Measurements from ENCODE around the gene ACSF3. TPM values are rescaled to one million over a fixed set of nuclear protein-coding genes. Genes with fewer than 3 reads are reported as not detected.

Gene ACSF3
- total RNA-seq, 1 donor from 2014 or later: 14.5 TPM

DNA sequence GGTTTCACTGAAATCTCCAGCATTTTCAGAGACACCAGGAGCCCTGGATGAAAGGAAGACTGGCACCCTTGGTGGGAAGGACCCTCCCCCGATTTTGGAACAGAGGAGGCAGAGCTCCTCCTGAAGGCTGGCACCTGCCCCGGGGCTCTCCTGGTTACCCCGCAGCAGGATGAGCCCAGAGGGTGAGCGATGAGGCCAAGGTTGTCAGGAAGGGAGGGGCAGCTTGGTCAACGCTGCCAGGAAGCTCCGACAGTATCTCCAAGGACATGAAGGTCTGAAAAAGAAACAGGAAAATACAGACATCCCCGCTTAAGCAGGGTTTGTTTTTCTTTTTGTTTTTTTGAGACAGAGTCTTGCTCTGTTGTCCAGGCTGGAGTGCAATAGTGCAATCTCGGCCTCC lies 15.5 kb upstream of the ACSF3 start:
- no peak for DNase-seq (ENCODE audit: low spot score)
- H4K20me1 ChIP-seq (ENCODE audit: low read depth): no peaks in the 10 kb centered on the region
- H3F3A ChIP-seq (ENCODE audit: low read depth): peaks cover 28% of the 10 kb centered on the region
- Mint-ChIP-seq H3K4me1 (no peaks in the 10 kb centered on the region), H3K27ac (no peak overlapping the region), H3K9me3 (peaks cover 13% of the 10 kb centered on the region), H3K36me3 (no peaks in the 10 kb centered on the region), H3K27me3 (ENCODE audit: insufficient read depth, low read depth) (peaks cover 16% of the 10 kb centered on the region), H3K4me3 (no peak overlapping the region)
- no peak overlapping the region for H3K27ac ChIP-seq
- H3K27me3 ChIP-seq: no peaks in the 10 kb centered on the region
- no peaks in the 10 kb centered on the region for H3K9me3 ChIP-seq (ENCODE audit: low read depth)
- H3K4me2 ChIP-seq: no peak overlapping the region
- TF ChIP-seq EZH2phosphoT487 (IDR thresholded peaks at IDR 0.05) (no peak), EZH2 (IDR thresholded peaks at IDR 0.05) (no peak), CTCF (IDR thresholded peaks at IDR 0.05) (no peak)
- H3K9ac ChIP-seq: no peak overlapping the region
- no peak overlapping the region for H3K4me3 ChIP-seq
- no peaks in the 10 kb centered on the region for H3K79me2 ChIP-seq (ENCODE audit: low read depth)
- H3K4me1 ChIP-seq: no peaks in the 10 kb centered on the region
- H2AFZ ChIP-seq (replicated peaks): no peak overlapping the region
- H3K36me3 ChIP-seq: no peaks in the 10 kb centered on the region

- no peaks in the 10 kb centered on the region for H3K27me3 ChIP-seq
- H3K4me1 ChIP-seq: no peaks in the 10 kb centered on the region
- TF ChIP-seq EZH2 (IDR thresholded peaks at IDR 0.05): no peak
- TF ChIP-seq EZH2phosphoT487 (IDR thresholded peaks at IDR 0.05): no peak
- no peak for TF ChIP-seq CTCF (IDR thresholded peaks at IDR 0.05)
- Mint-ChIP-seq H3K4me3 (no peak overlapping the region), H3K27ac (peak overlapping the region; percentile 62), H3K9me3 (peaks cover 11% of the 10 kb centered on the region), H3K27me3 (ENCODE audit: insufficient read depth, low read depth) (peaks cover 11% of the 10 kb centered on the region), H3K4me1 (peaks cover 2% of the 10 kb centered on the region), H3K36me3 (no peaks in the 10 kb centered on the region)
- no peaks in the 10 kb centered on the region for H3K36me3 ChIP-seq
- DNase-seq (ENCODE audit: low spot score): no peak
- no peaks in the 10 kb centered on the region for H3K79me2 ChIP-seq (ENCODE audit: low read depth)
- H3K4me3 ChIP-seq: no peak overlapping the region
- no peak overlapping the region for H3K9ac ChIP-seq
- peaks cover 17% of the 10 kb centered on the region for H3F3A ChIP-seq (ENCODE audit: low read depth)
- no peaks in the 10 kb centered on the region for H3K9me3 ChIP-seq (ENCODE audit: low read depth)
- no peaks in the 10 kb centered on the region for H4K20me1 ChIP-seq (ENCODE audit: low read depth)
- no peak overlapping the region for H3K4me2 ChIP-seq
- no peak overlapping the region for H3K27ac ChIP-seq
- no peak overlapping the region for H2AFZ ChIP-seq (replicated peaks)
Measured at GRCh38 chr16:89079434-89079980, 14.1 kb upstream of the ACSF3 start.

GRCh38 chr16:89080196-89080853 lies 13.3 kb upstream of the ACSF3 start:
- Histone ChIP-seq H3F3A (ENCODE audit: low read depth) (peaks cover 9% of the 10 kb centered on the region), H3K4me1 (no peaks in the 10 kb centered on the region), H3K9me3 (ENCODE audit: low read depth) (no peaks in the 10 kb centered on the region), H2AFZ (replicated peaks) (no peak overlapping the region), H3K27me3 (no peaks in the 10 kb centered on the region), H3K9ac (no peak overlapping the region), H3K27ac (no peak overlapping the region), H4K20me1 (ENCODE audit: low read depth) (no peaks in the 10 kb centered on the region), H3K79me2 (ENCODE audit: low read depth) (no peaks in the 10 kb centered on the region), H3K4me3 (no peak overlapping the region), H3K36me3 (no peaks in the 10 kb centered on the region), H3K4me2 (no peak overlapping the region)
- H3K36me3 Mint-ChIP-seq: no peaks in the 10 kb centered on the region
- peaks cover 8% of the 10 kb centered on the region for H3K4me1 Mint-ChIP-seq
- H3K27ac Mint-ChIP-seq: no peak overlapping the region
- no peak for DNase-seq (ENCODE audit: low spot score)
- H3K4me3 Mint-ChIP-seq: no peak overlapping the region
- H3K27me3 Mint-ChIP-seq (ENCODE audit: insufficient read depth, low read depth): peaks cover 11% of the 10 kb centered on the region
- peaks cover 11% of the 10 kb centered on the region for H3K9me3 Mint-ChIP-seq
- TF ChIP-seq EZH2 (IDR thresholded peaks at IDR 0.05) (no peak), CTCF (IDR thresholded peaks at IDR 0.05) (no peak), EZH2phosphoT487 (IDR thresholded peaks at IDR 0.05) (no peak)

Measured in neural progenitor cell (in vitro differentiated cells).